GM21515 (cell line): Measurements from ENCODE around the gene RASSF5.

Experiments used
- ATAC-seq: cut with Tn5 transposase; IDR thresholded peaks from one replicate; pipeline ENCODE4 v1.9.1; 2021; ENCODE audit not compliant: unreplicated experiment

Gene RASSF5

DNA sequence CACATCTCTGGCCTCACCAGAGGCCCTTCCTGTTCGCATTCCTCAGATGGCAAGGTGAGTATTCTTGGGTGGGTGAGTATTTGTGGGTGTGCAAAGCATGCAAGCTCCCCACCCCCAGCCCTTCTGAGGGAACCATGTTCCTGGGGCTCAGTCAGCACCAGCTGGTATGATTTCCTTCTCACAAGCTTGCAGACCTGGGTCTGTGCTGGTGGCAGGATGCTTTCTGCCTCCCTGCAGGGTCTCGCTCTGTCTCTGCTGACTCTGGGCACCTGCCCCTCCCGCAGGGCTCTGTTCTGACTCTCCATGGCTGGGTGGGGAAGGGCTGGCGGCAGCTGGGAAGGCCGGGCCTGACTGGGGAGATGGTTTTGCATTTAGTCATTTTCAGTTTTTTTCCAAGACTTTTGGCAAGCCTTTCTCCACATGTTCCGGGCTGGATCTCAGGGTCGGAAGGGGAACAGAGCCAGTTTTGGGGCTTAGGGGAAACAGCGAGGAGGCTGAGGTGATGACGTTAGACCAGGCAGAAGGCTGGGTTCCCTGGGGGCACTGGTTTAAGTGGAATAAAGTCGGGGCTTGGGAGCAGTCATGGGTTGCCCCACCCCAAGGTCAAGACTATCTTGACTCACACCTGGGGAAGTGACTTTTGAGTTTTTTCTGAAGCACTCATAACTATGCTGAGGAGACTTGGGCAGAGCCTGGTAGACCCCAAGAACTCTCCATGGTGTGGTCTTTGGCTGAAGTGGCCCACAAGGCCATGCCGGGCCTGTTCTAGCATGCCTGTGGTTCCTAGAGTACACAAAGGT is 6.2 kb downstream of the RASSF5 start:
- ATAC-seq, result no peak

- ATAC-seq, result no peak
Measured at GRCh38 chr1:206514813-206515387, 7.6 kb downstream of the RASSF5 start.

GRCh38 chr1:206516728-206516990 is 9.3 kb downstream of the RASSF5 start:
- ATAC-seq, result no peak

DNA sequence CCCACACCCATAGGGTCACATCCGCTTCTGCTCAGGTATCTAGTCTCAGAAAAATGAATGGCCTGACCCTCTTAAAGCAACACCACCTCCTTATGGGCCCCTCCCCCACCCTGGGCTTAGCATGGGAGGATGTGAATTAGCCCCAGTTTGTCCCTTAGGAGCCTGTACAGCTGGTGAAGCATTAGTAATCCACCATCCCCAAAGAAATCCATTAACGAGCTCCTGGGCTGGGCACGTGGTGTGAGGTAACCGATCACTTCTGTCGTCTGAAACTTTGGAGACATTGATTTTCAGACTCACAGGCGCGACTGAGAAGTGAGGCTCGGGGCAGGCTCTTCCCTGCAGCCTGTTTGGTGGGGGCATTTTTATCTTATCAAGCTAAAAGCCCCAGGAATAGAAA is 10.5 kb downstream of the RASSF5 start:
- no peak for ATAC-seq

- no peak for ATAC-seq
Measured at GRCh38 chr1:206518206-206518605, 10.9 kb downstream of the RASSF5 start.

DNA sequence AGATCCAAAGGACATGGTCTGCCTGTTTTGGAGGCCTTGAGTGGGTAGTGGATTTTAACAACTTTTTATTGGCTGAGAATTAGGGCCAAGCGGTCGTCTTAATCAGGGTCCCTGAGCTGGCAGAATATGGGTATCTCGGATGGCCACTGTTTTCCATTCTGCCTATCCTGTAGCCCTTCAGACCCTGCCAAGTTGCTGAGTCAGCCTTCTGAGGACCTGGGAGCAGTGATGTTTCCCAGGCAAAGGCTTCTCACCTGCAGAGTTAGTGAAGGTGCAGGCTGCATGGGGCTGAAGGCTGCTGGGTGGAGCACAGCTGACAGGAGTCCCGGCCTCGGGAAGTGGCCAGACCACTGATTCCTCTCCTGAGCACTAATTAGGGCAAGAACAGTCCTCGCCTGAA is 11.4 kb downstream of the RASSF5 start:
- no peak for ATAC-seq

GRCh38 chr1:206521127-206521526 is 13.8 kb downstream of the RASSF5 start:
- no peak for ATAC-seq

- ATAC-seq, result no peak
Measured at GRCh38 chr1:206521694-206522402, 14.5 kb downstream of the RASSF5 start.

DNA sequence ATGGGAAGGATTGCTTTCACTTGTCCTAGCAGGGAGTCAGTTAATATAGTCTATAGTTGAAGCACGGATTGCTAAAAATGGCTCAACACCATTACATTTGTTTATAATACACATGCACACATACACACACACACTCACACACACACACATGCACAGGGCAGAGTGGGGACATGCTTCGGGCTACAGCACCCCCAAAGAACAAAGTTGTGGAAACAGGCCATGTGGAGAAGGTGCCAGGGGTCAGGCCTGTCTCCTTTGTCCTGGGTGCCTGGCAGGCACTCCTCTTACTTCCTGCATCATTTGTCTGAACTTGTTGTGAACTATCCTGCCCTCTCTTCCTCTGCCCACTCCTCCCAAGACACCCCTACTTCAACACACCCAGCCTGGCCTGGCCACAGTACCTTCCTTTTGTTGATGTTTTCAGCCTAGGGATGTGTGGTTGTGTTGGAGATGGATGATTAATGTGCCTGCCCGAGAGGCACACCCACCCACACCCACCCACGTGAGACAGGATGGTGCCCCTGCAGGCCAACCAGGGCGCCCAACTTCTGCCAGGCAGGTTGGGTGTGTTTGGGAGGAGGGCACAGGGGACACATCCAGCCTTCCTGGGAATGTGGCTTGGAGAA is 17.5 kb downstream of the RASSF5 start:
- no peak for ATAC-seq

- no peak for ATAC-seq
Measured at GRCh38 chr1:206526064-206526911, 19.0 kb downstream of the RASSF5 start.

DNA sequence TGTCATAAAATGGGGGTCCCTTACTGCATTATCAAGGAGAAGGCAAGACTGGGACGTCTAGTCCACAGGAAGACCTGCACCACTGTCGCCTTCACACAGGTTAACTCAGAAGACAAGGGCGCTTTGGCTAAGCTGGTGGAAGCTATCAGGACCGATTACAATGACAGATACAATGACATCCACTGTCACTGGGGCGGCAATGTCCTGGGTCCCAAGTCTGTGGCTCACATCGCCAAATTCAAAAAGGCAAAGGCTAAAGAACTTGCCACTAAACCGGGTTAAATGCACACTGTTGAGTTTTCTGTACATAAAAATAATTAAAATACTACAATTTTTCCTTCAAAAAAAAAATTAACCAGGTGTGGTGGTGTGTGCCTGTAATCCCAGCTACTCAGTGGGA is 22.1 kb downstream of the RASSF5 start:
- ATAC-seq, result no peak

GRCh38 chr1:206532368-206532767 is 25.0 kb downstream of the RASSF5 start:
- ATAC-seq, result no peak

GRCh38 chr1:206534552-206534951 is 27.2 kb downstream of the RASSF5 start:
- ATAC-seq, result no peak

DNA sequence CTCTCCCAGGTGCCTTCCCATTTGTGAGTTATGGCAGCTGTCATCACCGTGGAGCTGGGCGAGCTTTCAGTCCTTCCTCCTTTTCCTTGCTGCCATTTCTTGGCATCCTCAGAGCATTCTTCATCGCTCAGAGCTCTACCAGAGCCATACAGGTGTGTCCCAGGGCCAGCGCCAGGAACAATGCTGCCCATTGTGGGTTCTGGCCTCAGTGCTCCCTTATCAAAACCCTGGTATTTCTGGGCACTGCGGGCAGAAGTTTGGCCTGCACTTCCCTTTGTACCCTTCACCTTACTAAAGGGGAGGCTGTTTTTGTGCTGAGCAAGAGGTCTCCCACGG is 28.5 kb downstream of the RASSF5 start:
- no peak for ATAC-seq

- no peak for ATAC-seq
Measured at GRCh38 chr1:206537141-206537540, 29.8 kb downstream of the RASSF5 start.

GRCh38 chr1:206538086-206538770 is 30.9 kb downstream of the RASSF5 start:
- no peak for ATAC-seq

GRCh38 chr1:206538901-206539640 is 31.7 kb downstream of the RASSF5 start:
- ATAC-seq, result no peak

GRCh38 chr1:206540044-206540780 is 32.9 kb downstream of the RASSF5 start:
- ATAC-seq, result no peak

- ATAC-seq, result no peak
Measured at GRCh38 chr1:206541236-206541833, 34.0 kb downstream of the RASSF5 start.
